Trophoblast cell (in vitro differentiated cells and primary cell): ENCODE data around the gene PACS2.

ENCODE experiments used
- DNase-seq, 2 donors: peaks; one replicate each; pipeline ENCODE4 v3.0.0-alpha.2; 2016
- H2AFZ ChIP-seq: 2 replicates; pipeline ENCODE4 v1.6.1; 2013; ENCODE audit warnings: low read length, moderate library complexity, mild to moderate bottlenecking; ENCODE audit not compliant: insufficient read depth, poor library complexity
- H2AK5ac ChIP-seq: 2 replicates; pipeline ENCODE4 v1.6.1; 2013; ENCODE audit warnings: mild to moderate bottlenecking, low read length
- H2BK120ac ChIP-seq: 2 replicates; pipeline ENCODE4 v1.6.1; 2013; ENCODE audit warnings: low read length, mild to moderate bottlenecking, moderate library complexity; ENCODE audit not compliant: insufficient read depth, poor library complexity
- H2BK12ac ChIP-seq: 2 replicates; pipeline ENCODE4 v1.6.1; 2013; ENCODE audit warnings: mild to moderate bottlenecking, low read length, moderate library complexity
- H2BK5ac ChIP-seq: 2 replicates; pipeline ENCODE4 v1.6.1; 2013; ENCODE audit warnings: low read length, low read depth, moderate library complexity, mild to moderate bottlenecking; ENCODE audit not compliant: poor library complexity
- H3K14ac ChIP-seq: 2 replicates; pipeline ENCODE4 v1.6.1; 2013; ENCODE audit warnings: mild to moderate bottlenecking, low read length
- H3K18ac ChIP-seq: 2 replicates; pipeline ENCODE4 v1.6.1; 2013; ENCODE audit warnings: mild to moderate bottlenecking, low read length
- H3K23ac ChIP-seq: 2 replicates; pipeline ENCODE4 v1.6.1; 2013; ENCODE audit warnings: low read length
- H3K27ac ChIP-seq: 2 replicates; pipeline ENCODE4 v1.5.1; 2013; ENCODE audit warnings: low read depth, mild to moderate bottlenecking, inconsistent platforms, low read length, moderate library complexity
- H3K27me3 ChIP-seq: 2 replicates; pipeline ENCODE4 v1.6.1; 2013; ENCODE audit warnings: inconsistent platforms, mild to moderate bottlenecking, low read length, moderate library complexity; ENCODE audit not compliant: insufficient read depth
- H3K36me3 ChIP-seq, 2 experiments: 1 replicate in 1 of 2; 2 replicates in 1 of 2; pipeline ENCODE4 v1.6.1; 2013; ENCODE audit warnings: low read length in 2 of 2, mild to moderate bottlenecking in 2 of 2, moderate library complexity in 1 of 2; ENCODE audit not compliant: insufficient read depth in 2 of 2, control insufficient read depth in 1 of 2
- H3K4ac ChIP-seq: 2 replicates; pipeline ENCODE4 v1.6.1; 2013; ENCODE audit warnings: low read depth, mild to moderate bottlenecking, low read length, moderate library complexity
- H3K4me1 ChIP-seq, 2 experiments: 1 replicate in 1 of 2; 2 replicates in 1 of 2; pipeline ENCODE4 v1.6.1; 2013; ENCODE audit warnings: low read length in 2 of 2, mild to moderate bottlenecking in 2 of 2, moderate library complexity in 1 of 2; ENCODE audit not compliant: insufficient read depth in 2 of 2, control insufficient read depth in 1 of 2
- H3K4me2 ChIP-seq: 2 replicates; pipeline ENCODE4 v1.6.1; 2013; ENCODE audit warnings: inconsistent platforms, mild to moderate bottlenecking, low read length, moderate library complexity
- H3K4me3 ChIP-seq: 2 replicates; pipeline ENCODE4 v1.5.1; 2013; ENCODE audit warnings: mild to moderate bottlenecking, low read depth, low read length, inconsistent platforms
- H3K79me1 ChIP-seq: one replicate; pipeline ENCODE4 v1.6.1; 2013; ENCODE audit warnings: low read length
- H3K79me2 ChIP-seq: 2 replicates; pipeline ENCODE4 v1.6.1; 2013; ENCODE audit warnings: low read length, mild to moderate bottlenecking; ENCODE audit not compliant: control insufficient read depth, insufficient read depth, poor library complexity
- H3K9ac ChIP-seq: 2 replicates; pipeline ENCODE4 v1.6.1; 2013; ENCODE audit warnings: mild to moderate bottlenecking, low read length
- H3K9me3 ChIP-seq: 2 replicates; pipeline ENCODE4 v1.6.1; 2013; ENCODE audit warnings: low read depth, mild to moderate bottlenecking, control low read depth, inconsistent platforms, low read length; ENCODE audit not compliant: insufficient read depth
- H4K12ac ChIP-seq: 2 replicates; pipeline ENCODE4 v1.6.1; 2013; ENCODE audit warnings: low read depth, mild to moderate bottlenecking, low read length, moderate library complexity
- H4K8ac ChIP-seq: 2 replicates; pipeline ENCODE4 v1.6.1; 2013; ENCODE audit warnings: low read depth, mild to moderate bottlenecking, low read length, moderate library complexity
- H4K91ac ChIP-seq: one replicate; pipeline ENCODE4 v1.6.1; 2013; ENCODE audit warnings: low read depth, mild to moderate bottlenecking, low read length, moderate library complexity
- WGBS: extraction: QIAGEN DNeasy Blood & Tissue Kit; methylation state at CpG from one replicate; pipeline ENCODE4 v1.1.7; 2013; ENCODE audit warnings: missing lambda C conversion rate; ENCODE audit not compliant: insufficient read length, insufficient coverage; ENCODE audit errors: extremely low coverage; 5-methylcytosine and 5-hydroxymethylcytosine counted together

Gene PACS2

GRCh38 chr14:105416671-105417070 is 102.1 kb downstream of the PACS2 start:
- no peak overlapping the region for H3K18ac ChIP-seq
- H3K9me3 ChIP-seq, result peaks cover 5% of the 10 kb centered on the region

GRCh38 chr14:105417690-105418121 is 103.2 kb downstream of the PACS2 start:
- H3K27ac ChIP-seq, result no peak overlapping the region
- H3K4me2 ChIP-seq, result no peak overlapping the region
- H4K12ac ChIP-seq, result no peak overlapping the region
- H3K23ac ChIP-seq, result no peak overlapping the region
- H3K79me1 ChIP-seq, result peaks cover 11% of the 10 kb centered on the region
- no peak for DNase-seq
- peaks cover 9% of the 10 kb centered on the region for H3K79me2 ChIP-seq
- peaks cover 4% of the 10 kb centered on the region for H3K9me3 ChIP-seq
- no peak overlapping the region for H2AFZ ChIP-seq
- H2BK12ac ChIP-seq, result no peak overlapping the region
- H3K4me3 ChIP-seq, result no peak overlapping the region
- no peak overlapping the region for H2BK120ac ChIP-seq
- H3K4me1 ChIP-seq, result peaks cover 18 to 28% of the 10 kb centered on the region in 2 experiments
- WGBS, result no CpG with 5 or more reads among the region's 3 CpGs
- no peak overlapping the region for H3K18ac ChIP-seq
- H3K14ac ChIP-seq, result no peak overlapping the region
- no peak overlapping the region for H4K8ac ChIP-seq
- H2BK5ac ChIP-seq, result no peak overlapping the region
- H3K36me3 ChIP-seq, result no peaks in the 10 kb centered on the region
- H3K4ac ChIP-seq, result no peak overlapping the region
- H2AK5ac ChIP-seq, result no peak overlapping the region
- peaks cover 3% of the 10 kb centered on the region for H3K27me3 ChIP-seq
- H3K9ac ChIP-seq, result no peak overlapping the region
- no peak overlapping the region for H4K91ac ChIP-seq

More at GRCh38 chr14:105416671-105417070, 102.1 kb downstream of the PACS2 start:
- no peak overlapping the region for H3K4me2 ChIP-seq
- peaks cover 9% of the 10 kb centered on the region for H3K79me2 ChIP-seq
- H2BK5ac ChIP-seq, result no peak overlapping the region
- no peak overlapping the region for H3K4ac ChIP-seq
- no peak overlapping the region for H4K8ac ChIP-seq
- H3K36me3 ChIP-seq, result no peaks in the 10 kb centered on the region
- no CpG with 5 or more reads among the region's 11 CpGs for WGBS
- DNase-seq, result no peak
- no peak overlapping the region for H4K12ac ChIP-seq
- H3K14ac ChIP-seq, result no peak overlapping the region
- H3K27me3 ChIP-seq, result peaks cover 5% of the 10 kb centered on the region
- no peak overlapping the region for H3K4me3 ChIP-seq
- no peak overlapping the region for H3K23ac ChIP-seq
- peaks cover 16 to 21% of the 10 kb centered on the region in 2 experiments for H3K4me1 ChIP-seq
- H3K9ac ChIP-seq, result no peak overlapping the region
- no peak overlapping the region for H2BK120ac ChIP-seq
- no peak overlapping the region for H3K27ac ChIP-seq
- H2AFZ ChIP-seq, result no peak overlapping the region
- H4K91ac ChIP-seq, result no peak overlapping the region
- peaks cover 11% of the 10 kb centered on the region for H3K79me1 ChIP-seq
- no peak overlapping the region for H2AK5ac ChIP-seq
- H2BK12ac ChIP-seq, result no peak overlapping the region

GRCh38 chr14:105418269-105419194 is 104.0 kb downstream of the PACS2 start:
- Histone ChIP-seq H3K4me3 (no peak overlapping the region), H2AFZ (peak overlapping the region; percentile 87), H3K9me3 (peaks cover 4% of the 10 kb centered on the region), H3K36me3 (no peaks in the 10 kb centered on the region), H2BK5ac (no peak overlapping the region), H3K9ac (no peak overlapping the region), H2AK5ac (no peak overlapping the region), H3K27ac (no peak overlapping the region), H3K79me1 (peaks cover 11% of the 10 kb centered on the region), H3K27me3 (peaks cover 3% of the 10 kb centered on the region), H3K4ac (no peak overlapping the region), H3K14ac (peak overlapping the region; percentile 87), H3K79me2 (peaks cover 9% of the 10 kb centered on the region), H3K23ac (no peak overlapping the region), H2BK120ac (no peak overlapping the region), H3K4me2 (peak overlapping the region; percentile 70), H3K4me1 (peaks cover 20 to 29% of the 10 kb centered on the region in 2 experiments), H4K12ac (peak overlapping the region; percentile 89), H3K18ac (no peak overlapping the region), H4K91ac (peak overlapping the region; percentile 80), H4K8ac (peak overlapping the region; percentile 96), H2BK12ac (no peak overlapping the region)
- no peak for DNase-seq
- WGBS, result no CpG with 5 or more reads among the region's 19 CpGs

- H3K4me1 ChIP-seq, result peaks cover 20 to 27% of the 10 kb centered on the region in 2 experiments
- no CpG with 5 or more reads among the region's 96 CpGs for WGBS
- peak within 1 kb of the TSS; percentile 80 for H4K91ac ChIP-seq
- peak within 1 kb of the TSS; percentile 51 for H2BK5ac ChIP-seq
- peak within 1 kb of the TSS; percentile 87 for H3K14ac ChIP-seq
- peak within 1 kb of the TSS; percentile 87 for H2AFZ ChIP-seq
- H2BK120ac ChIP-seq, result peak within 1 kb of the TSS; percentile 64
- peak within 1 kb of the TSS; percentile 85 for H2AK5ac ChIP-seq
- peak within 1 kb of the TSS; percentile 44 for H2BK12ac ChIP-seq
- peak in 1 of 2 donors; percentile 46 for DNase-seq
- H3K79me2 ChIP-seq, result peaks cover 14% of the 10 kb centered on the region
- H3K4me2 ChIP-seq, result peak within 1 kb of the TSS; percentile 93
- H3K27me3 ChIP-seq, result no peaks in the 10 kb centered on the region
- peak within 1 kb of the TSS; percentile 96 for H4K8ac ChIP-seq
- H3K36me3 ChIP-seq, result peaks cover 4% of the 10 kb centered on the region in 2 experiments
- peak within 1 kb of the TSS; percentile 80 for H3K9ac ChIP-seq
- H4K12ac ChIP-seq, result peak within 1 kb of the TSS; percentile 89
- H3K4me3 ChIP-seq, result peak within 1 kb of the TSS; percentile 74
- peaks cover 2% of the 10 kb centered on the region for H3K9me3 ChIP-seq
- peak within 1 kb of the TSS; percentile 80 for H3K18ac ChIP-seq
- H3K79me1 ChIP-seq, result peaks cover 10% of the 10 kb centered on the region
- H3K4ac ChIP-seq, result peak within 1 kb of the TSS; percentile 95
- no peak within 1 kb of the TSS for H3K23ac ChIP-seq
- H3K27ac ChIP-seq, result no peak within 1 kb of the TSS
These were observed 104.9 kb downstream of the PACS2 start, which contains the start of gene MTA1 for GRCh38 chr14:105419195-105420091. TSS of gene MTA1 (plus strand) at chr14:105419827. CDS start at chr14:105420036, 209 bp downstream.
